B cell (primary cell): ENCODE measurements around the gene CASKIN1. TPM values are rescaled to one million over a fixed set of nuclear protein-coding genes. Genes with fewer than 3 reads are reported as not detected.

Experiments
- ATAC-seq: fragments of 200-7000 bp; cut with Tn5 transposase; one replicate; pipeline ENCODE4 v1.10.0; 2021; ENCODE audit warnings: low read depth, mild to moderate bottlenecking, moderate number of reproducible peaks, moderate library complexity
- CTCF ChIA-PET: fragments of 350-600 bp; sonication (Branson Sonifier 250); formaldehyde crosslinking; loops from one replicate; lab custom pipeline; 2021; ENCODE audit warnings: antibody characterized with exemption, inconsistent platforms; lab: Charles Lee
- POLR2A ChIA-PET: fragments of 350-600 bp; sonication (Branson Sonifier 250); formaldehyde crosslinking; loops from one replicate; lab custom pipeline; 2021; ENCODE audit warnings: antibody characterized with exemption; lab: Charles Lee
- DNase-seq: peaks from one replicate; pipeline ENCODE4 v3.0.0; 2013
- H2AFZ ChIP-seq: 2 replicates; pipeline ENCODE4 v1.6.1; 2012; ENCODE audit warnings: mild to moderate bottlenecking, low read depth, low read length; ENCODE audit not compliant: insufficient read depth, poor library complexity, severe bottlenecking
- H3K27ac ChIP-seq, 2 donors: 1 replicate in 1 of 2; 2 replicates in 1 of 2; pipeline ENCODE4 v1.5.1; 2012 to 2013; ENCODE audit warnings: low read length in 2 of 2, mild to moderate bottlenecking in 2 of 2, moderate library complexity in 1 of 2
- H3K27me3 ChIP-seq, 4 experiments: fragments of 200-600 bp in 1 of 4; sonication (generic) in 1 of 4; replicated peaks in 1 of 4; 1 replicate in 2 of 4; 2 replicates in 2 of 4; pipeline versions ENCODE4 v1.6.1 to v1.7.0; 2013 to 2016; ENCODE audit warnings: low read length in 3 of 4, mild to moderate bottlenecking in 2 of 4, mixed read lengths in 1 of 4, moderate library complexity in 1 of 4; ENCODE audit not compliant: insufficient read depth in 4 of 4, control insufficient read depth in 3 of 4; ENCODE audit errors: control extremely low read depth in 1 of 4
- H3K36me3 ChIP-seq, 2 experiments: replicated peaks in 1 of 2; 1 replicate in 1 of 2; 2 replicates in 1 of 2; pipeline versions ENCODE4 v1.6.1 to v1.7.1; 2013; ENCODE audit warnings: low read length in 1 of 2; ENCODE audit not compliant: insufficient read depth in 2 of 2, control insufficient read depth in 1 of 2; ENCODE audit errors: control extremely low read depth in 1 of 2, extremely low read depth in 1 of 2
- H3K4me1 ChIP-seq, 2 donors: fragments of 200-600 bp in 1 of 2; sonication (generic) in 1 of 2; 1 replicate in 1 of 2; 2 replicates in 1 of 2; pipeline versions ENCODE4 v1.5.1 to v1.6.1; 2013 to 2017; ENCODE audit warnings: low read length in 2 of 2; ENCODE audit not compliant: control insufficient read depth in 2 of 2, insufficient read depth in 2 of 2
- H3K4me2 ChIP-seq: replicated peaks from 2 replicates; pipeline ENCODE3; 2012; ENCODE audit warnings: mild to moderate bottlenecking, low read depth, low read length; ENCODE audit not compliant: poor library complexity, severe bottlenecking
- H3K4me3 ChIP-seq, 5 experiments: fragments of 200-600 bp in 1 of 5; sonication (generic) in 1 of 5; 1 replicate in 3 of 5; 2 replicates in 2 of 5; pipeline versions ENCODE4 v1.5.1 to v1.7.0; 2011 to 2016; ENCODE audit warnings: low read length in 4 of 5, mild to moderate bottlenecking in 4 of 5, low read depth in 2 of 5, control low read depth in 1 of 5, moderate library complexity in 1 of 5; ENCODE audit not compliant: insufficient read depth in 1 of 5; ENCODE audit errors: control extremely low read depth in 1 of 5, extremely low read depth in 1 of 5
- H3K79me2 ChIP-seq: fragments of 200-600 bp; sonication (generic); one replicate; pipeline ENCODE4 v1.6.0; 2016; ENCODE audit warnings: low read length; ENCODE audit not compliant: control insufficient read depth, insufficient read depth
- H3K9ac ChIP-seq: fragments of 200-600 bp; sonication (generic); 2 replicates; pipeline ENCODE4 v1.6.1; 2017; ENCODE audit warnings: mild to moderate bottlenecking, low read length, moderate library complexity
- H3K9me3 ChIP-seq, 3 donors: one replicate each; pipeline versions ENCODE4 v1.6.1 to v1.7.1; 2013; ENCODE audit warnings: low read length in 2 of 3; ENCODE audit not compliant: control insufficient read depth in 2 of 3, insufficient read depth in 1 of 3; ENCODE audit errors: control extremely low read depth in 1 of 3
- H4K20me1 ChIP-seq: 2 replicates; pipeline ENCODE4 v1.6.0; 2012; ENCODE audit warnings: mild to moderate bottlenecking, low read length; ENCODE audit not compliant: insufficient read depth, control insufficient read depth, poor library complexity, severe bottlenecking
- H3K27ac Mint-ChIP-seq: one replicate; pipeline ENCODE4 v1.8.0; 2021; ENCODE audit warnings: mixed read lengths
- H3K27me3 Mint-ChIP-seq: one replicate; pipeline ENCODE4 v1.8.0; 2021; ENCODE audit warnings: mixed read lengths
- H3K4me1 Mint-ChIP-seq: one replicate; pipeline ENCODE4 v1.8.0; 2021; ENCODE audit warnings: mixed read lengths
- H3K4me3 Mint-ChIP-seq: one replicate; pipeline ENCODE4 v1.8.0; 2021; ENCODE audit warnings: mixed read lengths
- H3K9me3 Mint-ChIP-seq: one replicate; pipeline ENCODE4 v1.8.0; 2022; ENCODE audit warnings: mixed read lengths; ENCODE audit not compliant: insufficient read depth
- EZH2 ChIP-seq: IDR thresholded peaks from 2 replicates; pipeline ENCODE4 v1.6.1; 2012; ENCODE audit warnings: borderline replicate concordance, low read depth, mild to moderate bottlenecking, moderate library complexity, low read length; ENCODE audit not compliant: insufficient read depth, poor library complexity, severe bottlenecking
- whole genome bisulfite sequencing: methylation state at CpG from one replicate; pipeline ENCODE4 v1.1.5; 2013; ENCODE audit warnings: missing lambda C conversion rate; ENCODE audit not compliant: insufficient coverage; 5-methylcytosine and 5-hydroxymethylcytosine counted together
- intact Hi-C: fragments of 100-400 bp; cut with micrococcal nuclease; formaldehyde crosslinking; loops from one replicate; pipeline ENCODE4 v1.10.0; 2022
- polyA plus RNA-seq: library from polyadenylated mRNA; depleted of rRNA; stranded (reverse); fragments of >200 nt; gene quantifications from 2 replicates; pipeline ENCODE4 v1.2.3, GENCODE V29; 2012
- total RNA-seq, 2 donors: library from RNA; stranded (reverse); fragments of 120-200 nt in 1 of 2; gene quantifications; 1 replicate in 1 of 2; 2 replicates in 1 of 2; pipeline versions ENCODE4 v1.2.3 to v1.2.4, GENCODE V29; 2013 to 2022
- TF ChIP-seq, protein P1 (sequence below): fragments of 200-600 bp; IDR thresholded peaks from one replicate; pipeline ENCODE4 v1.8.0; 2022; ENCODE audit warnings: antibody characterized with exemption, mild to moderate bottlenecking

Gene CASKIN1
- total and polyA plus RNA-seq, 2 donors (not counting 1 experiment from before 2014, with no cell fraction given): 0.01 TPM; not detected in 1

DNA sequence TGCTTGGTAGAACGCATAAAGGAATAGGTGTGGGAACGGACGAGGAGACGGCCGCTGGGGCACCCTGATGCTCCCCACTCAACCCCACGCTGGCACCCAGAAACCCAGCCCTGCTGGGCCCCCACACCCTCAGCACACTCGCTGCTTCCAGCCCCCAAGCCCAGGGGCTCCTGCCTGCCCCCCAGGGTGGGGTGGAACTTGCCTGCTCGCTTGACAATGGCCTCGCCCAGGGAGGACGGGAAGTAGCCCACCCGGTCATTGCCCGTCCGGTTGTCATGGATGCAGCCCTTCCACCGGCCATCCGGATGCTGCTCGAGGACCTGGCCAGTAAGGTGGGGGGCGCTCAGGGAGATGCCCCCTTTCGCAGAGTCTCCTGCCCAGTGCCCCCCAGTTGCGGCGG is 9.9 kb downstream of the CASKIN1 start:
- Mint-ChIP-seq H3K4me1 (peaks cover 7% of the 10 kb centered on the region), H3K27me3 (no peaks in the 10 kb centered on the region), H3K27ac (no peak overlapping the region), H3K4me3 (no peak overlapping the region), H3K9me3 (no peaks in the 10 kb centered on the region)
- Histone ChIP-seq H3K27ac (no peak overlapping the region), H3K4me3 (no peak overlapping the region), H4K20me1 (no peaks in the 10 kb centered on the region), H3K27me3 (no peaks in the 10 kb centered on the region), H2AFZ (no peak overlapping the region), H3K9me3 (no peaks in the 10 kb centered on the region), H3K4me2 (no peak overlapping the region), H3K9ac (no peak overlapping the region), H3K4me1 (no peaks in the 10 kb centered on the region), H3K36me3 (no peaks in the 10 kb centered on the region), H3K79me2 (no peaks in the 10 kb centered on the region)
- ATAC-seq (no peak), DNase-seq (no peak)
- WGBS: 94% methylated on average over 20 of the region's 20 CpGs
- ChIA-PET POLR2A (no interaction called here), CTCF (no interaction called here)
- intact Hi-C loops: no loop called here
- TF ChIP-seq, protein P1, sequence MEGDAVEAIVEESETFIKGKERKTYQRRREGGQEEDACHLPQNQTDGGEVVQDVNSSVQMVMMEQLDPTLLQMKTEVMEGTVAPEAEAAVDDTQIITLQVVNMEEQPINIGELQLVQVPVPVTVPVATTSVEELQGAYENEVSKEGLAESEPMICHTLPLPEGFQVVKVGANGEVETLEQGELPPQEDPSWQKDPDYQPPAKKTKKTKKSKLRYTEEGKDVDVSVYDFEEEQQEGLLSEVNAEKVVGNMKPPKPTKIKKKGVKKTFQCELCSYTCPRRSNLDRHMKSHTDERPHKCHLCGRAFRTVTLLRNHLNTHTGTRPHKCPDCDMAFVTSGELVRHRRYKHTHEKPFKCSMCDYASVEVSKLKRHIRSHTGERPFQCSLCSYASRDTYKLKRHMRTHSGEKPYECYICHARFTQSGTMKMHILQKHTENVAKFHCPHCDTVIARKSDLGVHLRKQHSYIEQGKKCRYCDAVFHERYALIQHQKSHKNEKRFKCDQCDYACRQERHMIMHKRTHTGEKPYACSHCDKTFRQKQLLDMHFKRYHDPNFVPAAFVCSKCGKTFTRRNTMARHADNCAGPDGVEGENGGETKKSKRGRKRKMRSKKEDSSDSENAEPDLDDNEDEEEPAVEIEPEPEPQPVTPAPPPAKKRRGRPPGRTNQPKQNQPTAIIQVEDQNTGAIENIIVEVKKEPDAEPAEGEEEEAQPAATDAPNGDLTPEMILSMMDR: no peak
- TF ChIP-seq EZH2: no peak

DNA sequence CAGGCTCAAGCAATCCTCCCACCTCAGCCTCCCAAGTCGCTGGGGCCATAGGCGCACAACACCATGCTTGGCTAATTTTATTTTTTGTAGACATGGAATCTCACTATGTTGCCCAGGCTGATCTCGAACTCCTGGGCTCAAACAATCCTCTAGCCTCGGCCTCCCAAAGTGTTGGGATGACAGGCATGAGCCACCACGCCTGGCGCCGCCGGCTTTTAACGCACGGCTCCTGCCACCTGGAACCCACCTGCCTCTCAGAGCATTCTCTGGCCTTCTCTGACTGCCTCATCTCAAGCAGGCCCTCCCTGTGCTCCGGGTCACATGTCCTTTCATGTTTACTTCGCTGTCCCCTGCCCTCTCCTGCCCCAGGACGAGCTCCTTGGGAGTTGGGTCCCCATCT is 10.3 kb downstream of the CASKIN1 start:
- no peak overlapping the region for H3K4me3 Mint-ChIP-seq
- ATAC-seq (no peak), DNase-seq (no peak)
- POLR2A ChIA-PET: no interaction called here
- TF ChIP-seq, protein P1: no peak
- TF ChIP-seq EZH2: no peak
- no peak overlapping the region for H3K27ac ChIP-seq
- no peaks in the 10 kb centered on the region for H4K20me1 ChIP-seq
- no peak overlapping the region for H2AFZ ChIP-seq
- CTCF ChIA-PET: no interaction called here
- no peaks in the 10 kb centered on the region for H3K27me3 Mint-ChIP-seq
- no peaks in the 10 kb centered on the region for H3K9me3 Mint-ChIP-seq
- peaks cover 7% of the 10 kb centered on the region for H3K4me1 Mint-ChIP-seq
- H3K4me1 ChIP-seq: no peaks in the 10 kb centered on the region
- no peak overlapping the region for H3K4me3 ChIP-seq
- no peaks in the 10 kb centered on the region for H3K27me3 ChIP-seq
- WGBS: 94% methylated on average over 10 of the region's 13 CpGs
- H3K4me2 ChIP-seq: no peak overlapping the region
- H3K36me3 ChIP-seq: no peaks in the 10 kb centered on the region
- no peak overlapping the region for H3K9ac ChIP-seq
- peak overlapping the region; percentile 41 for H3K27ac Mint-ChIP-seq
- H3K79me2 ChIP-seq: no peaks in the 10 kb centered on the region
- intact Hi-C loops: no loop called here
- no peaks in the 10 kb centered on the region for H3K9me3 ChIP-seq
